Astrocyte of the hippocampus (primary cell): ENCODE measurements around the gene CHST11.
"Not testable (repeated sequence)": the region's sequence is repeated elsewhere in the genome, so short reads cannot be mapped to it uniquely, and the experiment has no call there.

Source experiments
- DNase-seq: peaks from one replicate; pipeline ENCODE4 v3.0.0; 2011; ENCODE audit warnings: low read depth, low spot score

The CHST11 gene

DNA sequence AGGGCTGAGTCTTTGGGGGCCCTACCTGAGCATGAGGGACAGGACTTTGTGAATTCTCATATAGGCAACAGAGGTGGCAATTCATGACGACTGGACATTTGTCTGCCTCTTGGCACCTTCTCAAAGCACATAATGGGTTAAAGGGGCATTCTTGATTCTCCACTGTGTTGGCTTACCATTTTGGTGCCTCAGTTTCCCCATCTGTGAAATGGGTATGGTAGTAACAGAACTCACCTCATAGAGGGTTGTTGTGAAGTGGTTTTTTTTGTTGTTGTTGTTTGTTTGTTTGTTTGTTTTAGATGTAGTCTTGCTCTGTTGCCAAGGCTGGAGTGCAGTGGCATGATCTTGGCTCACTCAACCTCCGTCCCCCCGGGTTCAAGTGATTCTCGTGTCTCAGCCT lies 106.0 kb downstream of the CHST11 start:
- no peak for DNase-seq

DNA sequence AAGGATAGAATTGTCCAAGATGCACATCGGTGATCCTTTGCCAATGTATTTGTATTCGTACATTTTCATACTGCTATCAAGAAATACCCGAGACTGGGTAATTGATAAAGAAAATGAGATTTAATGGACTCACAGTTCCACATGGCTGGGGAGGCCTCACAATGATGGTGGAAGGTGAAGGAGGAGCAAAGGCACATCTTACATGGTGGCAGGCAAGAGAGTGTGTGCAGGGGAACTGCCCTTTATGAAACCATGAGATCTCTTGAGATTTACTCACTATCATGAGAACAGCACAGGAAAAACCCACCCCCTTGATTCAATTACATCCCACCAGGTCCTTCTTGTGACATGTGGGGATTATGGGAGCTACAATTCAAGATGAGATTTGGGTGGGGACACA lies 107.9 kb downstream of the CHST11 start:
- not testable (repeated sequence) for DNase-seq

- DNase-seq = peak; percentile 46
Measured at GRCh38 chr12:104565606-104566243, 109.0 kb downstream of the CHST11 start.

- no peak for DNase-seq
Measured at GRCh38 chr12:104566244-104566993, 109.7 kb downstream of the CHST11 start.

GRCh38 chr12:104567832-104568486 lies 111.2 kb downstream of the CHST11 start:
- DNase-seq = no peak

DNA sequence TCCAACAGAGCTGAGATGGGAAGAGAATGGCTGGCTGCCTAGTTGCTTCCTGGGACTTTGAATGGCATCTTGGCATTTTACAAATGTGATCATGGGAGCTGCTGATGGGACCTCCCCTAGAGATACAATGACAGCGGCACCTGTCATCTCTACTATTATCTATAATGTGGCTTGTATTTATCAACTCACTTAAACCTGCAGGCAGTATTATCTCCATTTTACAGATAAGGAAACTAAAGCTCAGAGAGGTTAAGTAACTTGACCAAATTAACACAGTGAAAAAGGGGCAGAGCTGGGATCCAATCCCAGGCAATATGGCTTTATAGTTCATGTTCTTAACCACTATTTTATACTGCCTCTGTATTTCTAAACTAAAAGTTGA lies 111.7 kb downstream of the CHST11 start:
- DNase-seq = no peak

- DNase-seq = no peak
Measured at GRCh38 chr12:104568935-104569334, 112.2 kb downstream of the CHST11 start.

GRCh38 chr12:104569346-104570173 lies 112.8 kb downstream of the CHST11 start:
- DNase-seq = no peak

- DNase-seq = no peak
Measured at GRCh38 chr12:104570174-104570907, 113.6 kb downstream of the CHST11 start.

GRCh38 chr12:104571328-104571727 lies 114.6 kb downstream of the CHST11 start:
- no peak for DNase-seq

DNA sequence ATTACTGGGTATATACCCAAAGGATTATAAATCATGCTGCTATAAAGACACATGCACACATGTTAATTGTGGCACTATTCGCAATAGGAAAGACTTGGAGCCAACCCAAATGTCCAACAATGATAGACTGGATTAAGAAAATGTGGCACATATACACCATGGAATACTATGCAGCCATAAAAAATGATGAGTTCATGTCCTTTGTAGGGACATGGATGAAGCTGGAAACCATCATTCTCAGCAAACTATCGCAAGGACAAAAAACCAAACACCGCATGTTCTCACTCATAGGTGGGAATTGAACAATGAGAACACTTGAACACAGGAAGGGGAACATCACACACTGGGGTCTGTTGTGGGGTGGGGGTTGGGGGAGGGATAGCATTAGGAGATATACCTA lies 117.6 kb downstream of the CHST11 start:
- not testable (repeated sequence) for DNase-seq

DNA sequence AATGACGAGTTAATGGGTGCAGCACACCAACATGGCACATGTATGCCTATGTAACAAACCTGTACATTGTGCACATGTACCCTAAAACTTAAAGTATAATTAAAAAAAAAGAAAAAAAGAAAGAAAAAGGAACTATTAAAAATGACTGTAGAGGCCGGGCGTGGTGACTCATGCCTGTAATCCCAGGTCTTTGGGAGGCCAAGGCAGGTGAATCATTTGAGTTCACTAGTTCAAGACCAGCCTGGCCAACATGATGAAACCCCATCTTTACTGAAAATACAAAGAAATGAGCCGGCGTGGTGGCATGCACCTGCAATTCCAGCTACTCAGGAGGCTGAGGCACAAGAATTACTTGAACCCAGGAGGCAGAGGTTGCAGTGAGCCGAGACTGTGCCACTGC lies 118.0 kb downstream of the CHST11 start:
- not testable (repeated sequence) for DNase-seq

DNA sequence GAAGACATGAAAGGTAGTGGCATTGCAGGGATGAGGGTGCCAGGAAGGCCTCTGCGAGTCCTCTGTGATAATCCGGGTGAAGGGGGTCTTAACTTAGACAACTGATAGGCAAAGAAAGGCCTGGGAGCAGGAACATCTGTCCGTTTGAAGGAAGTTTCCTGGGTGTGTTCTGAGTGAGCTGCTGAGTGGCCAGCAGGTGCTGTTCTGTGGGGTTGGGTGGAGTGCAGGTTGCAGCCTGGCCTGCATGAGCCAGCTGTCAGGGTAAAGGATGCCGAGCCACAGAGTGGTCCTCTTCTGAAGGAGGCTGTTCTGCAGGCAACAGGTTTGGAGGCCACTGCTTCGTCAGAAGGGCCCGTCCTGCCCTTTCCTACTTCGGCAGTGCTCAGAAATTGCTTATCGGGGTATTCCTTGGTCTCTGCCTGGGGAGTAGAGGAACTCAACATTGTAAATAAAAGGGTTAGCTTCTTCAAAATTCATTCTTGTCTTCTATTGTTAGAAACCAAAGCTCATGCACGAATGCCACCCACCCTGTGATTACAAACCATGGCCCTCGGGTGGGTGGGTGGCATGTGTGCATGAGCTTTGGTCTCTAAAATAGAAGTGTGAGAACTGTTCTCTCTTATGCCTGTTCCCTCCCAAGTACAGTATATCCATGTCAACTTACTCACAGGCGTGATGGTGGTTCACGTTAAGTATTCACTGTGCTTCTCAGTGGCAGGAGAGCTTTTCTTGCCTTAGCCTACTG lies 118.9 kb downstream of the CHST11 start:
- DNase-seq = no peak

DNA sequence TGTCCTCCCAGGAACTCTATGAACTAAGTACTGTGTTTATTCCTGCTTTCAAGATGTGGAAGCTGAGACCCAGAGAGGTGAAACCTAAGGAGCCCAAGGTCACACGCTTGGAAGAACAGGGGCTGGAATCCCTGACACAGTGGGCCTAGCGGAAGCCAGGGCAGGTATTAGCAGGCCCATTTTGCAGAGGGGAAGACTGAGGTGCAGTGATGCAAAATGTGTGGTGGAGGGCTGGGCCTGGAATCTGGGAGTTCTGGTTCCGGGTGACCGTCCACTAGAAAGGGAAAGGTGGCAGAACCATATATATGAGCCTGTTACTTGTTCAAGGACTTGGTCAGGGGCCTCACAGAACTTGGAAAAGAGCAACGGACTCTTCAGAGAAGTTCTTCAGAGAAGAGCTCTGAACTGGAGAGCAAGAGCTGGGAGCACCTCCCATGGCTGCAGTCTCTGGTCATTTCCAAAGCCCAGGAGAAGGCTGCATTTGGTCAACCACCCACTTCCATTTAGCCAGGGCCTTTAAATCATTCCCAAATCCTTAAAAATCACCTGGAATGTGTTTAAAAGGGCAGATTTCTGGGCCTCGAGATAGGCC lies 119.5 kb downstream of the CHST11 start:
- DNase-seq = no peak

DNA sequence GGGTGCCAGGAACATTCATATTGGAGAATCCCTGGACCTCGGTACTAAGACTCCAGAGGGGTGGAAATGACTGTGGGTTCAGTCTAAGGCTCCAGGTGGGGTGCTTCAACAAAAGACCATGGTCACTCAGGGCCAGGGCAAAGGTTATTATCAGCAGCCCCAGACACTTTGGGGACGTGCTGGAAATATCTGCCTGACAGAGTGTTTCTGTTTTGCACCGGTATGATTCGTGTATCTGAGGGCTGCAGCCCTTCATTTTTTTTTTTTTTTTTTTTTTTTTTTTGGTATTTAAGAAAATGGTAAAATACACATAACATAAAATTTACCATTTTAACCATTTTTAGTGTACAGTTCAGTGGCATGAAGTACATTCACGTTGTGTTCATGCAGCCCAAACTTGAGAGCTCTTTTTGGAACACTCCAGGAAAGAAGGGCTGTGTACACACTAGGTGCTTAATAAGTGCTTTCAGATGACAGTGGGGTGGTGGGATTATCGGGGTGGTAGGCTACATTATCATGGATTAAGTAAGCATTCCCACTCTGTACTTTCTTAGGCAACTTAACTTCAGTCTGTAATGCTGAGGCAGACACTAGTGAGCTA lies 120.3 kb downstream of the CHST11 start:
- no peak for DNase-seq

DNA sequence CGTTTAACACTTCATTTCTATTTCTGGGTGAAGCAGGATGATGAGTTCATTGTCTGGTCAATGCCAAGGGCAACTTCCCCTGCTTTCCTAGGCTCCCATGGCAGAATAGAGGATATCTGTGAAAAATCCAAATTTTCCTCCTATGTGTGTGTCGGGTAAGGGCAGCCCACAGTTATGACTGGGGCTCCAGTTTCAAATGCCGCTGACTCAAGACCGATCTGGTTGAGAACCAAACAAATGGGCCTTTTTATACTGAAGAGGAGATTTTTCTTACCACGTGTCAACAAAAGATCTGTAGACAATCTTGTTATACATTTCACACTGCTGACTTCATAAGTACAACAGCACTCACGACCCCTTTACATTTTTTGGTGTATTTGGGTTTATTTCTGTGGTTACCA lies 120.8 kb downstream of the CHST11 start:
- peak; percentile 53 for DNase-seq

GRCh38 chr12:104578453-104578852 lies 121.7 kb downstream of the CHST11 start:
- peak; percentile 77 for DNase-seq

- no peak for DNase-seq
Measured at GRCh38 chr12:104579718-104580495, 123.2 kb downstream of the CHST11 start.

DNA sequence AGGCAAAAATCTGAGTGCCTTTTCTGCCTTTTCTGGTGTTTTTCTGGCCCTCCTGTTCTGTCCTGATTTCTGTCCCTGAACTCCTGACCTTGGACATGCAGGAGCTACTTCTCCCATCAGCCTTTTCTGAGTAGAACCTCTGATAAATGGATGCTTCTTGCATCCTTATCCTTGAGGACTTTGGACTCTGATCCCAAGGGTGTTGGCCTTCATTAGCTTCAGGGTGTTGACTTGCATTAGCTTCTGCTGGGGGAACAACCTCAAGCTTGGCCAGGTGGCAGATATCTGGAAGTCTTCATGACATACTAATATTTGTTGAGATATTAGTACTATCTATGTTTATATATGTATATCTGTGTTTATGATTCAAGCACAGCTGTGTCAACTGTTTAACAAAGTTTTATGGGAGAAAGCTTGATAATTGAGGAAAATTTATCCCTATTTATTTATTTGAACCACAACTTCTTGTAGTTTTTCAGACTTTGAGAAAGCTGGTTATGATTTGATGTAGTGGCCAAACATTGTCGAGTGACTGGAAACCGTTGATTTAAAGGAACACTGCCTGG lies 124.3 kb downstream of the CHST11 start:
- no peak for DNase-seq
